ENCODE data around the gene SLC39A11. TPM values are rescaled to one million over a fixed set of nuclear protein-coding genes. Genes with fewer than 3 reads are reported as not detected.
"Not testable (repeated sequence)": the region's sequence is repeated elsewhere in the genome, so short reads cannot be mapped to it uniquely, and the experiment has no call there.

Gene SLC39A11
- total RNA-seq, 1 donor from 2014 or later, result 46.1 TPM

DNA sequence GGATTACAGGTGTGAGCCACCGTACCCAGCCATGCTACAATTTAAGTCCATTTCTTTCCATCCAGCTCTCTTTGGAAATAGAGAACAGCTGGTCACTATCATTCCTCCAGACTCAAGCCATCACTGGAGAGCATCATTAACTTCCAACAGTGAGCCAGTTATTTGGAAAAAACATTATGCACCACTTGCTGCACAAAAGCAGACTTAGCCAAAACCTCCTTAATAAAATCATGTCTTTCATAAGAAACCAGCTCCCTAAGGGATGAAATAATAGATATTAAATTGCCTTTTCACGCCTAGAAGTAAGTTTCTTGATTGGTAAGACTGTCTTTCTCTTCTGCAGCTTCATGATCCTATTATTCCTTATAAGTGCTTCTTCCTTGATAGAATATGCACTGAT, 17.9 kb downstream of the SLC39A11 start:
- no peak for ATAC-seq
- DNase-seq (ENCODE audit: low spot score), result no peak

GRCh38 chr17:73072219-73072962, 20.1 kb downstream of the SLC39A11 start:
- no peak for DNase-seq (ENCODE audit: low spot score)

DNA sequence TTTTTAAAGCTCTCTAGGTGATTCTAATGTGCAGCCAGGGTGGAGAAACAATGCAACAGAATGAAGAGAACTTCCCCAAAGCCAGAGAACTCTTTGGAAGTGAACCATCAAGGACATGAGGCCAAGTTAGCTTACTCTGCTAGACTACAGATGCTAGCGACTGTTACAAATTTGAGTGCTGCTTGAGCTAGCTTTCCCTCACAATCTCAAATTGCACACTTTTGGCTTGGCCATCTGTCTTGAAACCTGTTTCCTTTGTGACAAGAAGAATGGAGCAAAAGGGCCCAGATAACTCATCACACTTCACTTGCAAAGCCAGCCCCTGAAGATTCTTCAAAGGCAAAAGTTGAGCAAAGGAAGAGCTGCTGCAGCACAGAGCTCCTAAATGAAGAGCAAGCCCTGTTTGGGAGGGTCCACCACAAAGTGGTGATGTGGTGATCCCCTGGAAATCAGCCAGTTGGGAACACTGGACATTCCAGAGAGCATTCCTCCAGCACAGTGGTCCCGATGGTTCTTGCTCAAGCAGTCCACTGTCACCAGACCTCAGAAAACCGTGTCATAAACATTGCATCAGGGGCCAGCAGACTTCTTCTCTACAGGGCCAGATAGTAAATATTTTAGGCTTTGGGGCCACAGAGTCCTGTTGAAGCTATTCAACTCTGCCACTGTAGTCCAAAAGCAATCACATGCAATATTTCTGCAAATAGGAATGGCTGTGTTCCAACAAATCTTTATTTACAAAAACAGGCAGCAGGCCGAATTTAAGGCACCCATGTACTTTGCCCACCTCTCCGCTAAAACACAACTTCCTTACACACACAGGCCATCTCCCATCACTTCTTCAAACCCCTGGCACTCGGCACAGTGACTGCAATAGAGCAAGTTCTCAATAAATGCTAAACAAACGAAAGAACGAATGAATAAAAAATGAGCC, 21.2 kb downstream of the SLC39A11 start:
- ATAC-seq, result peak; percentile 54

More at GRCh38 chr17:73072219-73072962, 20.1 kb downstream of the SLC39A11 start:
- no peak for ATAC-seq

GRCh38 chr17:73069841-73070240, 22.6 kb downstream of the SLC39A11 start:
- ATAC-seq (no peak), DNase-seq (ENCODE audit: low spot score) (no peak)

More for the DNA sequence above, 21.2 kb downstream of the SLC39A11 start:
- DNase-seq (ENCODE audit: low spot score), result no peak

- ATAC-seq (no peak), DNase-seq (ENCODE audit: low spot score) (no peak)
Measured at GRCh38 chr17:73069164-73069770, 23.2 kb downstream of the SLC39A11 start.

- DNase-seq (ENCODE audit: low spot score) (peak; percentile 23), ATAC-seq (no peak)
Measured at GRCh38 chr17:73068322-73069153, 23.9 kb downstream of the SLC39A11 start.

DNA sequence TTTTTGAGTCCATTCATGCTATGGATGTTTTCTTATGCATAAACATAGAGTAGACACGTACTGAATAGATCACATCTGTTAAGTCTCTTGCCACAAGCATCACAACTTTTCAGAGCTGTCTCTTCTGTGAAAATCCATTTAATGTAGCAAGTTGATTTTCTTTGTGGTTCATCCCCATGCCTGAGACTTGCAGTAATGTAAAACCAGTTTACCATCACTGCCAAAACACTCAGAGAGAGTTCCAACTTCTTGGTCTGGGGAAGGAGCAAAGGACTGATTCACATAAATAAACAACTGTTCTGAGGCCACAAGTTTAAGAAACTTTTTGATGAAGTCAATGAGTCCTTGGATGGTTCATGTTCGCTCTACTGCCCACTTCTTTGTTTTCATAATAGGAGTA, 24.8 kb downstream of the SLC39A11 start:
- DNase-seq (ENCODE audit: low spot score); ATAC-seq: not testable (repeated sequence)

- DNase-seq (ENCODE audit: low spot score), result no peak
- no peak for ATAC-seq
Measured at GRCh38 chr17:73067075-73067474, 25.4 kb downstream of the SLC39A11 start.

- peak; percentile 11 for DNase-seq (ENCODE audit: low spot score)
Measured at GRCh38 chr17:73066148-73066884, 26.2 kb downstream of the SLC39A11 start.

GRCh38 chr17:73065376-73065775, 27.1 kb downstream of the SLC39A11 start:
- ATAC-seq (no peak), DNase-seq (ENCODE audit: low spot score) (peak; percentile 12)

More at GRCh38 chr17:73066148-73066884, 26.2 kb downstream of the SLC39A11 start:
- no peak for ATAC-seq

- ATAC-seq, result peak; percentile 33
- DNase-seq (ENCODE audit: low spot score), result peak; percentile 44
Measured at GRCh38 chr17:73064084-73064938, 28.2 kb downstream of the SLC39A11 start.

GRCh38 chr17:73062726-73063125, 29.8 kb downstream of the SLC39A11 start:
- no peak for ATAC-seq

DNA sequence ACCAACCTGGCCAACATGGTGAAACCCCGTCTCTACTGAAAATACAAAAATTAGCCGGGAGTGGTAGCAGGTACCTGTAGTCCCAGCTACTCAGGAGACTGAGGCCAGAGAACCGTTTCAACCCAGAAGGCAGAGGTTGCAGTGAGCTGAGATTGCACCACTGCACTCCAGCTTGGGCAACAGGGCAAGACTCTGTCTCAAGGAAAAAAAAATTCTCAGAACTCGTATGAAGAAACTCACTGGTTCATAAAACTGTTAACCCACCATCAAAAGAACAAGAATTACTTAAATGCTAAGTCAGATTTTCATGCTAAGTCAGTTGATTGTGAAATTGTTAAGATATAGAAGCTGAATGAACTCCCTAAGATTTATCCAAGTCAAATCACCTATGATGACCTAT, 31.3 kb downstream of the SLC39A11 start:
- ATAC-seq (no peak), DNase-seq (ENCODE audit: low spot score) (peak; percentile 19)

More at GRCh38 chr17:73062726-73063125, 29.8 kb downstream of the SLC39A11 start:
- DNase-seq (ENCODE audit: low spot score), result peak; percentile 22

DNA sequence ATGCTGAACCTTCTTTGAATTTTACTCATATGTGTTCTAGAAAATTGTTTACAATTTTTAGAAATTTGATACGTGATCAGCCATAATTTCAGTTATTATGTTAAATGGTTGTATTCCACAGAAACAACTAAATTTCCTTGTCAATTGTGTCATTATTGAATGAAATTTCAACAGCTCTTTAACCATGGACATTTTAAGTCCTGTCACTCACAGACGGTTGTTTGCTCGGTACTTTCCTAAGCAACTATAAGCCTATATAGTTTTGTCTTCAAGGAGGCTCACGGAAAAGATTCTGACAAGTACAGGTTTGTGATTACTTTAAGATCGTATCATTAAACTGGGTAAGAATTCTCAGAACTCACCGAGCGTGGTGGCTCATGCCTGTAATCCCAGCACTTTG, 31.8 kb downstream of the SLC39A11 start:
- no peak for DNase-seq (ENCODE audit: low spot score)
- no peak for ATAC-seq

GRCh38 chr17:73059713-73060112, 32.8 kb downstream of the SLC39A11 start:
- DNase-seq (ENCODE audit: low spot score), result peak; percentile 7
- ATAC-seq, result not testable (repeated sequence)

- ATAC-seq (no peak), DNase-seq (ENCODE audit: low spot score) (no peak)
Measured at GRCh38 chr17:73058022-73058421, 34.5 kb downstream of the SLC39A11 start.

DNA sequence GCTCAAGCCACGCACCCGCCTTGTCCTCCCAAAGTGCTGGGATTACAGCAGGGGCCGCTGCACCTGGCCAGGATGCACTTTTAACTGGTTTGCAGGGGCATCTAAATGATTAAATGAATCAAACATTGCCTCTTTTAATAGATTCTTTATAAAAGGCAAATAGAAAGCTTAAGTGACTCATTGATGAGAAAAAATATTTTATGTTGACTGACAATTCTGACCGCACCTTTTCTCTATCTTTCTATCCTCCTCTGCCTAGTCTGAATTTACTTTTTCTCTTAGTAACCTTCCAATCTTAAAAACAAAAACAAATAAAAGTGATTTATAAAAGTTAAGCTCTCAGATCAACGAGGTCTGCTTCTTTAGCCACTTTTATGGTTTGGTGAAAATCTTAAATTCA, 35.3 kb downstream of the SLC39A11 start:
- ATAC-seq (no peak), DNase-seq (ENCODE audit: low spot score) (no peak)

DNA sequence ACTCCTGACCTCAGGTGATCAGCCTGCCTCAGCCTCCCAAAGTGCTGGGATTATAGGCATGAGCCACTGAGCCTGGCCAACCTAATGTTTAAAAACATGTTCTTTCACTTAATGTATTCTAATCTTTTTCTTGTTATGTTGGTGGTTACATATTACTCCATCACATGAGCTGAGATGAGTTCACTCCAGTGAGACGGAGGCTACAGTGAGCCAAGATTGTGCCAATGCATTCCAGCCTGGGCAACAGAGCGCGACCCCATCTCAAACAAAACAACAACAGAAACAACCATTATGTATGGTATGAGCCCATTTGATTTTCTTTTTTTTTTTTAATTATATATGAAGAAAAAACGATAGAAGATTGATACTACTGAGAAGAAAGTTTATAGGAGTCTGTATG, 39.6 kb downstream of the SLC39A11 start:
- no peak for ATAC-seq
- no peak for DNase-seq (ENCODE audit: low spot score)

GRCh38 chr17:73050797-73051196, 41.7 kb downstream of the SLC39A11 start:
- ATAC-seq (no peak), DNase-seq (ENCODE audit: low spot score) (no peak)

Measured in left lobe of liver (tissue), 2 donors.